ENCODE data around the gene DCC. TPM values are rescaled to one million over a fixed set of nuclear protein-coding genes. Genes with fewer than 3 reads are reported as not detected.

DCC gene
- total and polyA plus RNA-seq, 2 donors (not counting 1 experiment from before 2014, with no cell fraction given): 0.14 TPM; not detected in 1

DNA sequence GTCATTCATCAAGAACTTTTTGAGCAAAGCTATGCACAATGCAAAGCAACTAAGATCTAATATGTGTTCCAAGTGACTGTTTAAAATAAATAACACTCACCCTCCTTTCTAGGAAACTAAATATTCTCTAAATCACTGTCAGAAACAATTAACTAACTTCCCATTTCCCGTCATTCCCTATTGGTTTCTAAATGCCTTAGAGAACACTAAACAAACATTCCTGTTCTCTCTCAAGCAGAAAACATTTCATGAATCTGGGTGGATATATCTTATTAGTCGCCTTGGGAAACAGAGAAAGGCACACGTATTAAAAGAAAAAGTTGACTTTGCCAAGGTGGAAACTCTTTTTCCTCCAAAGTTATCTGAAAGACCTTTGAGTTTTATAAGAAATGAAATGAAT is 1149.3 kb downstream of the DCC start:
- Histone ChIP-seq H3K27ac (ENCODE audit: insufficient read depth, low read length) (no peak overlapping the region), H3K4me2 (ENCODE audit: extremely low read depth, insufficient read depth, low read length) (no peak overlapping the region), H3K9me3 (ENCODE audit: control insufficient read depth, insufficient read depth, low read depth, low read length) (no peaks in the 10 kb centered on the region), H3K36me3 (ENCODE audit: control insufficient read depth, insufficient read depth, low read length) (no peaks in the 10 kb centered on the region), H3K4me3 (replicated peaks in 1 of 4; ENCODE audit: control extremely low read depth in 1 of 4, insufficient read depth in 1 of 4, low read depth in 3 of 4, low read length in 4 of 4) (no peak overlapping the region), H4K20me1 (ENCODE audit: control insufficient read depth, extremely low read depth, insufficient read depth, low read length) (no peaks in the 10 kb centered on the region), H3K27me3 (ENCODE audit: control insufficient read depth, insufficient read depth, low read length) (no peaks in the 10 kb centered on the region), H2AFZ (ENCODE audit: low read length) (no peak overlapping the region), H3K9ac (ENCODE audit: insufficient read depth, low read length) (no peak overlapping the region), H3K4me1 (ENCODE audit: control insufficient read depth, extremely low read depth, insufficient read depth, low read length) (no peaks in the 10 kb centered on the region), H3K79me2 (ENCODE audit: control insufficient read depth, insufficient read depth, low read length) (no peaks in the 10 kb centered on the region)
- TF ChIP-seq, protein P1, sequence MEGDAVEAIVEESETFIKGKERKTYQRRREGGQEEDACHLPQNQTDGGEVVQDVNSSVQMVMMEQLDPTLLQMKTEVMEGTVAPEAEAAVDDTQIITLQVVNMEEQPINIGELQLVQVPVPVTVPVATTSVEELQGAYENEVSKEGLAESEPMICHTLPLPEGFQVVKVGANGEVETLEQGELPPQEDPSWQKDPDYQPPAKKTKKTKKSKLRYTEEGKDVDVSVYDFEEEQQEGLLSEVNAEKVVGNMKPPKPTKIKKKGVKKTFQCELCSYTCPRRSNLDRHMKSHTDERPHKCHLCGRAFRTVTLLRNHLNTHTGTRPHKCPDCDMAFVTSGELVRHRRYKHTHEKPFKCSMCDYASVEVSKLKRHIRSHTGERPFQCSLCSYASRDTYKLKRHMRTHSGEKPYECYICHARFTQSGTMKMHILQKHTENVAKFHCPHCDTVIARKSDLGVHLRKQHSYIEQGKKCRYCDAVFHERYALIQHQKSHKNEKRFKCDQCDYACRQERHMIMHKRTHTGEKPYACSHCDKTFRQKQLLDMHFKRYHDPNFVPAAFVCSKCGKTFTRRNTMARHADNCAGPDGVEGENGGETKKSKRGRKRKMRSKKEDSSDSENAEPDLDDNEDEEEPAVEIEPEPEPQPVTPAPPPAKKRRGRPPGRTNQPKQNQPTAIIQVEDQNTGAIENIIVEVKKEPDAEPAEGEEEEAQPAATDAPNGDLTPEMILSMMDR (conservative IDR thresholded peaks at IDR 0.05 in 1 of 2, IDR thresholded peaks at IDR 0.05 in 1 of 2; ENCODE audit: low read depth in 1 of 2, low read length in 2 of 2): no peak
- TF ChIP-seq EZH2 (IDR thresholded peaks at IDR 0.05; ENCODE audit: low read length, missing control alignments): no peak
- DNase-seq (ENCODE audit: low read depth in 2 of 2): no peak

DNA sequence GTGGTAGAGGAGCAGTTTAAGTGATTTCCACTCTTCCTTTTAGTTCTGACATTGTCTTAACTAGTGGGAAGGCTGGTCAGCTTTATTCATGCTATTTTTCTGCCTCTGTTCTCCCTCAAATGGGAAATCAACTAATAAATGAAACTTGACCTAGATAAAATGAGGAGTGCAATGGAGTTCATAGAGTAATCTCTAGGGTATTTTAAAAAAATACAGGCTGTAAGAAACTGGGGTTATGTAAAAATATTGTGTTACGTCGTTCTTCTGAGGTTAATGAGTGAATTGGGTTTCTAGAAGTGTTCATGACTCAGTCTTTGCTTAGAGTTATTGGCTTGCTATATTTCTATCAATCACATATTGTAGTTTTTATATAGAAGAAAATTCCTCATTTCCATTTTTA is 1150.0 kb downstream of the DCC start:
- Histone ChIP-seq H2AFZ (ENCODE audit: low read length) (no peak overlapping the region), H3K9me3 (ENCODE audit: control insufficient read depth, insufficient read depth, low read depth, low read length) (no peaks in the 10 kb centered on the region), H3K79me2 (ENCODE audit: control insufficient read depth, insufficient read depth, low read length) (no peaks in the 10 kb centered on the region), H3K27me3 (ENCODE audit: control insufficient read depth, insufficient read depth, low read length) (no peaks in the 10 kb centered on the region), H3K4me1 (ENCODE audit: control insufficient read depth, extremely low read depth, insufficient read depth, low read length) (no peaks in the 10 kb centered on the region), H3K4me2 (ENCODE audit: extremely low read depth, insufficient read depth, low read length) (no peak overlapping the region), H4K20me1 (ENCODE audit: control insufficient read depth, extremely low read depth, insufficient read depth, low read length) (no peaks in the 10 kb centered on the region), H3K4me3 (replicated peaks in 1 of 4; ENCODE audit: control extremely low read depth in 1 of 4, insufficient read depth in 1 of 4, low read depth in 3 of 4, low read length in 4 of 4) (no peak overlapping the region), H3K9ac (ENCODE audit: insufficient read depth, low read length) (no peak overlapping the region), H3K27ac (ENCODE audit: insufficient read depth, low read length) (no peak overlapping the region), H3K36me3 (ENCODE audit: control insufficient read depth, insufficient read depth, low read length) (no peaks in the 10 kb centered on the region)
- DNase-seq (ENCODE audit: low read depth in 2 of 2): no peak
- no peak for TF ChIP-seq EZH2 (IDR thresholded peaks at IDR 0.05; ENCODE audit: low read length, missing control alignments)
- TF ChIP-seq, protein P1 (conservative IDR thresholded peaks at IDR 0.05 in 1 of 2, IDR thresholded peaks at IDR 0.05 in 1 of 2; ENCODE audit: low read depth in 1 of 2, low read length in 2 of 2): no peak

DNA sequence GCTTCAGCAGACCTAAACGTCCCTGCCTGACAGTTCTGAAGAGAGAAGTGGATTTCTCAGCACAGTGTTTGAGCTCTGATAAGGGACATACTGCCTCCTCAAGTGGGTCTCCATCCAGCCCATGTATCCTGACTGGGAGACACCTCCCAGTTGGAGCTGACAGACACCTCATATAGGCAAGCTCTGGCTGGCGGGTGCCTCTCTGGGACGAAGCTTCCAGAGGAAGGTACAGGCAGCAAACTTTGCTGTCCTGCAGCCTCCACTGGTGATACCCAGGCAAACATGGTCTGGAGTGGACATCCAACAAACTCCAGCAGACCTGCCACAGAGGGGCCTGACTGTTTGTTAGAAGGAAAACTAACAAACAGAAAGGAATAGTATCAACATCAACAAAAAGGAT is 1156.0 kb downstream of the DCC start:
- no peaks in the 10 kb centered on the region for H4K20me1 ChIP-seq (ENCODE audit: control insufficient read depth, extremely low read depth, insufficient read depth, low read length)
- H3K4me3 ChIP-seq (replicated peaks in 1 of 4; ENCODE audit: control extremely low read depth in 1 of 4, insufficient read depth in 1 of 4, low read depth in 3 of 4, low read length in 4 of 4): no peak overlapping the region
- no peak overlapping the region for H3K4me2 ChIP-seq (ENCODE audit: extremely low read depth, insufficient read depth, low read length)
- H3K27ac ChIP-seq (ENCODE audit: insufficient read depth, low read length): no peak overlapping the region
- H3K4me1 ChIP-seq (ENCODE audit: control insufficient read depth, extremely low read depth, insufficient read depth, low read length): no peaks in the 10 kb centered on the region
- no peaks in the 10 kb centered on the region for H3K79me2 ChIP-seq (ENCODE audit: control insufficient read depth, insufficient read depth, low read length)
- no peak overlapping the region for H3K9ac ChIP-seq (ENCODE audit: insufficient read depth, low read length)
- no peak for DNase-seq (ENCODE audit: low read depth in 2 of 2)
- H2AFZ ChIP-seq (ENCODE audit: low read length): no peak overlapping the region
- H3K36me3 ChIP-seq (ENCODE audit: control insufficient read depth, insufficient read depth, low read length): no peaks in the 10 kb centered on the region
- TF ChIP-seq, protein P1 (conservative IDR thresholded peaks at IDR 0.05 in 1 of 2, IDR thresholded peaks at IDR 0.05 in 1 of 2; ENCODE audit: low read depth in 1 of 2, low read length in 2 of 2): no peak
- no peak for TF ChIP-seq EZH2 (IDR thresholded peaks at IDR 0.05; ENCODE audit: low read length, missing control alignments)
- no peaks in the 10 kb centered on the region for H3K27me3 ChIP-seq (ENCODE audit: control insufficient read depth, insufficient read depth, low read length)
- H3K9me3 ChIP-seq (ENCODE audit: control insufficient read depth, insufficient read depth, low read depth, low read length): no peaks in the 10 kb centered on the region

Measured in fibroblast of lung (primary cell).